ENCODE results near the gene MTHFD2L.

DNA sequence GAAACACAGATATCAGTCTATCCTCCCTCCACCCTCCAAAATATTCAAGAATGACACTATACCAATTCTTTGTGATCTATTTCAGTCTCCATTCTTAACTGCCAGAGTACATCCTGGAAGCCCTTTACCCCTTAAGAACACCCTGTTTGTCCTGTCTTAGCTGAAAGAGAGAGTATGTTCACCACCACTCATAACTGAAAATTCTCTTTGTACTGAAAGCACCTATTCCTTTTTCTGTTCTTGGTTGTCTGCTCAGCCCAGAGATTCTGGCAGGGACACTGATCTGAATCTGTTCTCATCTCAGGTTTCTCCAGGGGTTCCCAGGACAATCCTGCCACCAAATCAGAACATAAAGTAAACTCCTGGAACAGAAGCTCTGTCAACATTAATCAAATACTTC, 181.6 kb downstream of the MTHFD2L start:
- TF ChIP-seq, protein P1, sequence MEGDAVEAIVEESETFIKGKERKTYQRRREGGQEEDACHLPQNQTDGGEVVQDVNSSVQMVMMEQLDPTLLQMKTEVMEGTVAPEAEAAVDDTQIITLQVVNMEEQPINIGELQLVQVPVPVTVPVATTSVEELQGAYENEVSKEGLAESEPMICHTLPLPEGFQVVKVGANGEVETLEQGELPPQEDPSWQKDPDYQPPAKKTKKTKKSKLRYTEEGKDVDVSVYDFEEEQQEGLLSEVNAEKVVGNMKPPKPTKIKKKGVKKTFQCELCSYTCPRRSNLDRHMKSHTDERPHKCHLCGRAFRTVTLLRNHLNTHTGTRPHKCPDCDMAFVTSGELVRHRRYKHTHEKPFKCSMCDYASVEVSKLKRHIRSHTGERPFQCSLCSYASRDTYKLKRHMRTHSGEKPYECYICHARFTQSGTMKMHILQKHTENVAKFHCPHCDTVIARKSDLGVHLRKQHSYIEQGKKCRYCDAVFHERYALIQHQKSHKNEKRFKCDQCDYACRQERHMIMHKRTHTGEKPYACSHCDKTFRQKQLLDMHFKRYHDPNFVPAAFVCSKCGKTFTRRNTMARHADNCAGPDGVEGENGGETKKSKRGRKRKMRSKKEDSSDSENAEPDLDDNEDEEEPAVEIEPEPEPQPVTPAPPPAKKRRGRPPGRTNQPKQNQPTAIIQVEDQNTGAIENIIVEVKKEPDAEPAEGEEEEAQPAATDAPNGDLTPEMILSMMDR (IDR thresholded peaks at IDR 0.05): no peak
- no peak for TF ChIP-seq EP300 (IDR thresholded peaks at IDR 0.05)
